H1 (cell line): ENCODE measurements around the gene BTBD1.

ENCODE experiments used
- ATF2 ChIP-seq: IDR thresholded peaks from 2 replicates; pipeline ENCODE4 v1.6.1; 2012; ENCODE audit warnings: low read length, inconsistent platforms
- CTCF ChIP-seq, 3 experiments: IDR thresholded peaks; 1 replicate in 2 of 3; 2 replicates in 1 of 3; pipeline versions ENCODE4 v1.5.1 to v1.6.1; 2011; ENCODE audit warnings: low read length in 3 of 3, mild to moderate bottlenecking in 3 of 3, inconsistent platforms in 2 of 3, low read depth in 1 of 3, moderate library complexity in 1 of 3; ENCODE audit not compliant: insufficient read depth in 1 of 3; ENCODE audit errors: control extremely low read depth in 1 of 3
- EP300 ChIP-seq, 2 experiments: IDR thresholded peaks; 1 replicate in 1 of 2; 2 replicates in 1 of 2; pipeline ENCODE4 v1.6.1; 2011 to 2012; ENCODE audit warnings: low read depth in 2 of 2, low read length in 2 of 2, mild to moderate bottlenecking in 2 of 2, borderline replicate concordance in 1 of 2, inconsistent platforms in 1 of 2, moderate library complexity in 1 of 2
- EZH2 ChIP-seq: fragments of 200-600 bp; sonication (generic); IDR thresholded peaks from 2 replicates; pipeline ENCODE4 v1.7.1; 2012; ENCODE audit warnings: low read depth, mild to moderate bottlenecking, moderate library complexity, low read length, inconsistent platforms; ENCODE audit not compliant: severe bottlenecking
- KDM5A ChIP-seq: fragments of 200-600 bp; IDR thresholded peaks from 2 replicates; pipeline ENCODE4 v1.7.1; 2012; ENCODE audit warnings: mild to moderate bottlenecking, low read length, inconsistent platforms, mixed read lengths
- POLR2A ChIP-seq, 2 experiments: IDR thresholded peaks; 1 replicate in 1 of 2; 2 replicates in 1 of 2; pipeline ENCODE4 v1.6.1; 2011; ENCODE audit warnings: low read depth in 2 of 2, low read length in 2 of 2, mild to moderate bottlenecking in 2 of 2; ENCODE audit errors: control extremely low read depth in 1 of 2
- SP4 ChIP-seq: IDR thresholded peaks from 2 replicates; pipeline ENCODE4 v1.6.1; 2012; ENCODE audit warnings: low read length, inconsistent platforms
- TAF1 ChIP-seq: IDR thresholded peaks from 2 replicates; pipeline ENCODE4 v1.6.1; 2011; ENCODE audit warnings: mild to moderate bottlenecking, low read depth, low read length
- USF2 ChIP-seq: IDR thresholded peaks from 2 replicates; pipeline ENCODE4 v1.6.1; 2011; ENCODE audit warnings: low read length, improper control_type of control experiment

GRCh38 chr15:82977076-82977475, 90.0 kb downstream of the BTBD1 start:
- no peak for TF ChIP-seq TAF1
- TF ChIP-seq USF2: no peak
- TF ChIP-seq KDM5A: no peak
- no peak for TF ChIP-seq CTCF (IDR thresholded peaks at IDR 0.05; ENCODE audit: control extremely low read depth in 1 of 3, insufficient read depth in 1 of 3, low read depth in 1 of 3, low read length in 3 of 3)
- no peak for TF ChIP-seq ATF2
- no peak for TF ChIP-seq EZH2
- TF ChIP-seq EP300 (IDR thresholded peaks at IDR 0.05; ENCODE audit: borderline replicate concordance in 1 of 2, low read depth in 2 of 2, low read length in 2 of 2): no peak
- no peak for TF ChIP-seq POLR2A (IDR thresholded peaks at IDR 0.05; ENCODE audit: control extremely low read depth in 1 of 2, low read depth in 2 of 2, low read length in 2 of 2)
- TF ChIP-seq SP4: no peak
